IPS DF 19.7 (cell line): ENCODE results near the gene DCBLD1.

Source experiments
- DNase-seq: peaks from one replicate; pipeline ENCODE4 v3.0.0-alpha.2; 2013; ENCODE audit warnings: low read depth, low spot score

The DCBLD1 gene

GRCh38 chr6:117555882-117556498 lies 73.5 kb downstream of the DCBLD1 start:
- no peak for DNase-seq

DNA sequence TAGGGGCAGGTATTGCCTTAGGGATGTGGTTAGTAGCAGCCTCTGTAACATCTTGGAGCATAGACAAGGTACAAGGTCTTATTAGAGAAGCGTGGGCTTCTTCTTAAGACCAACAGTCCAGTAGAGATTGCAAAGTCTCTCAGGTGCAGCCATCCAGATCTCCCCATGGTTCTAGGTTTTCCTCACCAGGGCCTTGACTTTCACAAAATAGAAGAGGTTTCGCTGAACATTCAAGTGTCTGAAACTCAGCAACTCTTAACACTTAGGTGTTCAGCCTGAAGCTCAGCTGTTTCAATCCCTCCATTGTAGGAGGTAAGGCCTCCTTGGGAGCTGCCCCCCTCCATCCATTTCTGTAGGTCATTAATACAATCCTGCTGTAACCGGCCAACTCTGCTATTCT lies 75.5 kb downstream of the DCBLD1 start:
- DNase-seq: no peak

GRCh38 chr6:117558818-117559217 lies 76.3 kb downstream of the DCBLD1 start:
- DNase-seq: no peak

DNA sequence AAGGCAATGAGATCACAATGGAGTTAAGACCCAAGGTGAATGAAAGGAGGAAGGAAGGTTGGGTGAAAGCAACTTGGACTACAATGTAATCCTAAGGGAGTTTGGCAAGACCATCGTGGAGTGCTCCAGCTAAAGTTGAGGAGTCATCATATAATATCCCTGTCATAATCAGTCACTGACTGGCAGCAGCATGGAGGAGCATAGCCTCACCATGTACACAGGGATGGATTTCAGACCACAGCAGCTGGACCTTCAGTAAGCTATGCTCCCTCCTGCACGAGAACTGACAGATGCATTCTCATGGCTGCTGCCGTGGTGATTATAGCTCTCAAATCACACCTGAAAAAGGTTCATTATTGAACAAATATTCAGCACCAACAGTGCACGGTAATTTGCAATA lies 76.8 kb downstream of the DCBLD1 start:
- DNase-seq: no peak

GRCh38 chr6:117561128-117561527 lies 78.7 kb downstream of the DCBLD1 start:
- no peak for DNase-seq

DNA sequence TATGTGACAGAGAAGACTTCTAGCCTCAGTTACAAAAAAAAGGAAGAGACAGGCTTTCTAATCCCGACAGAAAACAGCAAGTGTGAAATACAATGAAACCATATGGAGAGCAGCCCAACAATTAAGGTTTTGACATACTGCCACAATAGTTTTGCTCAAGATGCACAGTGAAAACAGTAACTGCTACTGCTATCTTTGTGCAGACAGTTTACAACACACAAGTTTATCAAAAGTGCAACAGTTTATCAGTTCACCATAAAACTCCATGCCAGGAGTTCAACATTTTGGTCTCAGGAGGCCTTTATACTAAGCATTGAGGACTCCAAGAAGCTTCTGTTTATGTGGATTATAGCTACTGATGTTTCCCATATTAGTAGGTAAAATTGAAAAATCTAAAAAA lies 82.2 kb downstream of the DCBLD1 start:
- no peak for DNase-seq

- no peak for DNase-seq
Observed at GRCh38 chr6:117568247-117568646, 85.8 kb downstream of the DCBLD1 start.

GRCh38 chr6:117568831-117569410 lies 86.4 kb downstream of the DCBLD1 start:
- DNase-seq: no peak

- DNase-seq: no peak
Observed at GRCh38 chr6:117573006-117573680, 90.7 kb downstream of the DCBLD1 start.

GRCh38 chr6:117574198-117574597 lies 91.7 kb downstream of the DCBLD1 start:
- DNase-seq: no peak

DNA sequence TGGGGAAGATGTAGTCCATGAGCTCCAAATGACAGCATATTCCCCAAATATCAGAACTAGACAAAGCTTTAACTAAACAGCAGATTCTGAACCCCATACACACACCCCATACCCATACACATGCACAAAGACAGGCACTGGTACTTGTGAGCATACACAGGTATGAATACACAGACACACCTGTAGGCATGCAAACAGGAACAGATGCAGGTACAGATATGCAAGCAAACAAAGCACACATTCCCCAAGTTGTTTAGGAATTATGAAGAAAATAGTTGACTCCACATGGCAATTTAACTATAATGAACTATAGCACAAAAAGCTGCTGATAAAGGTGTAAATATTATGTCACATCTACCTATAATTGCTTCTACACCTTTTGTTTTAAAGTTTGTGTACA lies 103.2 kb downstream of the DCBLD1 start:
- DNase-seq: no peak

DNA sequence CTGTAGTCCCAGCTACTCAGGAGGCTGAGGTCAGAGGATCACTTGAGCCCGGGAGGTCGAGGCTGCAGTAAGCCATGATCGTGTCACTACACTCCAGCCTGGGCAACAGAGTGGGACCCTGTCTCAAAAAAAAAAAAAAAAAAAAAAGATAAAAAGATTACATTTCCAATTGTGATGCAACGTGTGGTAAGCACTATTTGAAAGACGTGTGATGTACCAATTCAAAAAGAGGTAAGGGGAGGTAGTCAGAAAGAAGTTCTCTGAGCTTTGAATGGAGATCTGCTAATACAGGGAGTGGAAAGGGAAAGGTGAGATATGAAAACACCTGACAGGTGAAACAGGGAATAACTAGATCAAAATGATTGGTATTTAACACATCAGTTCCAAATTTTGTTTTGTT lies 108.0 kb downstream of the DCBLD1 start:
- no peak for DNase-seq

- DNase-seq: no peak
Observed at GRCh38 chr6:117591405-117591804, 108.9 kb downstream of the DCBLD1 start.

DNA sequence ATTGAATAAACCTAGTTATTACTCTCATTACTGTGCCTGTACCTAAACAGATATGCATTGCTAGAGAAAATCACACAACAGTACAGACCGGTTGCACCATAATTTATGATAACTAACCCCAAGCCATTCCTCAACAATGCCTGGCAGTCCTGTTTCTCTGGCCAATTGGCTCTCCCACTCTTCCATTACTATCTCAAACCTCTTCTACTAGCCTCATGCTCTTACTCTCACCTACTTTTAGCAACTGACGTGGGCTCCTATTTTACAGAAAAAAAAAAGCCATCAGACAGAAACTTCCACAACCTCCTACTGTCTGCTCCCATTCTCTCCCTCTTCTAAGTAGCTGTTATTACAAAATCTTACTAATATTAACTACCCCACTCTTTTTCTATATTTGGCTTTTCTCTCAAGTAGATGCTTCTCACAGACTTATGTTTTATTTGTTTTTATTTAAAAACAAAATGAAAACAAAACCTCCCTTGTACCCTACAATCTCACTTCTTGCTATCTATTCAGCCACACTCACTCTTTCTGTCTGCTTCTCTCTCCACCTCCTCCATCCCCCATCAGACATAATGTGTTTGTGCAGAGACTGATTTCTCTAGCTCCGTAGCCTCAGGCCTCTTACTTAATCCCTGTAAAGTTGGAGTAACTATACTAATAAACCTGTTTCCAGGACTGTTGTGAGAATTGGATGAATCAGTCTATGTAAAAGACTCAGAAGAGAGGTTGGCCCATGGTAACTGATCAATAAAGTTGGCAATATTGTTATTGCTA lies 110.7 kb downstream of the DCBLD1 start:
- DNase-seq: no peak

DNA sequence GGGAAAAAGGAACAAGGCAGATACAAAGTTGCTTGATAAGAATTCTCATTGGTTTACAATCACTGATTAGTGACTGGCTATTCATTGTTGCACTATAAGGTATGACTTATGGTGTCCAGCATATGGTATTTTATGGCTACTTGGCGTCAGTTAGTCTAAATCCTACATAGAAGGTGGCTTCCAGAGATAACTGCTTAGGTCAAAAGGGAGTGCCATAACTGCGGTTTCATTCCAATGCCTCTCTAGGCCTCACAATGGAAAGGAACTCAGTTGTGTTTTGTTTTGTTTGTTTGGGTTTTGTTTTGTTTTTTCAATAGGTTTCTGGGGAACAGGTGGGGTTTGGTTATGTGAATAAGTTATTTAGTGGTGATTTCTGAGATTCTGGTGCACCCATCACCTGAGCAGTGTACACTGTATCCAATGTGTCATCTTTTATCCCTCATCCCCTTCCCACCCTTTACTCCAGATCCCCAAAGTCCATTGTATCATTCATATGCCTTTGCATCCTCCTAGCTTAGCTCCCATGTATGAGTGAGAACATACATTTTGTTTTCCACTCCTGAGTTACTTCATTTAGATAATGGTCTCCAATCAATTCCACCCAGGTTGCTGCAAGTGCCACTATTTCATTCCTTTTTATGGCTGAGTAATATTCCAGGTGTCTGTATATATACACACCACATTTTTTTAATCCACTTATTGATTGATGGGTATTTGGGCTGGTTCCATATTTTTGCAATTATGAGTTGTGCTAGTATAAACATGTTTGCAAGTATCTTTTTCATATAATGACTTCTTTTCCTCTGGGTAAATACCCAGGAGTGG lies 112.8 kb downstream of the DCBLD1 start:
- DNase-seq: no peak

GRCh38 chr6:117597755-117598154 lies 115.3 kb downstream of the DCBLD1 start:
- no peak for DNase-seq
